GM12878 (cell line): ENCODE data around the gene CFHR4. TPM values are rescaled to one million over a fixed set of nuclear protein-coding genes. Genes with fewer than 3 reads are reported as not detected.

Experiments used
- ATAC-seq: fragments of 200-7000 bp; cut with Tn5 transposase; 3 replicates; pipeline ENCODE4 v1.9.1; 2020; ENCODE audit warnings: mild to moderate bottlenecking, moderate library complexity
- BruUV-seq: library from RNA; stranded (reverse); fragments of 400-500 nt; replicated peaks from 2 replicates; lab custom pipeline; 2021; lab: Mats Ljungman, UMichigan
- CTCF ChIA-PET: fragments of 300-600 bp; sonication (Branson Sonifier 250); formaldehyde crosslinking; extraction: SDS; loops from one replicate; lab custom pipeline; 2021; ENCODE audit warnings: inconsistent platforms; lab: Yijun Ruan, JAX
- POLR2A ChIA-PET: fragments of 350-600 bp; formaldehyde crosslinking; extraction: SDS; loops from one replicate; lab custom pipeline; 2021; ENCODE audit warnings: inconsistent platforms; lab: Charles Lee
- RAD21 ChIA-PET: fragments of 300-600 bp; sonication (Branson Sonifier 250); formaldehyde crosslinking; loops from one replicate; lab custom pipeline; 2023; ENCODE audit warnings: antibody characterized with exemption; ENCODE audit not compliant: unreplicated experiment; lab: Charles Lee
- SMC1A ChIA-PET: fragments of 300-600 bp; sonication (Branson Sonifier 250); formaldehyde crosslinking; loops from one replicate; lab custom pipeline; 2023; ENCODE audit not compliant: unreplicated experiment, uncharacterized antibody; lab: Charles Lee
- DNase-seq: peaks from one replicate; pipeline ENCODE4 v3.0.0-alpha.2; 2011; ENCODE audit warnings: low read depth, low spot score
- FAIRE-seq: peaks from 3 replicates; lab custom pipeline; 2011; peaks lifted over from hg19 to GRCh38; lab: Jason Lieb, UNC
- H2AFZ ChIP-seq: 2 replicates; pipeline ENCODE4 v1.6.0; 2011; ENCODE audit warnings: low read depth, low read length, control low read depth; ENCODE audit not compliant: control insufficient read depth
- H3K27ac ChIP-seq: 2 replicates; pipeline ENCODE4 v1.5.1; 2011; ENCODE audit warnings: control low read depth; ENCODE audit not compliant: control insufficient read depth, insufficient read depth
- H3K27me3 ChIP-seq, 2 experiments: replicated peaks in 1 of 2; 2 replicates each; pipeline versions ENCODE4 v1.6.0 to v1.6.1; 2011; ENCODE audit warnings: low read length in 1 of 2; ENCODE audit not compliant: control insufficient read depth in 2 of 2, insufficient read depth in 2 of 2
- H3K36me3 ChIP-seq, 2 experiments: 2 replicates each; pipeline ENCODE4 v1.5.1; 2011; ENCODE audit warnings: low read length in 1 of 2; ENCODE audit not compliant: control insufficient read depth in 2 of 2, insufficient read depth in 2 of 2
- H3K4me1 ChIP-seq: 2 replicates; pipeline ENCODE4 v1.6.1; 2011; ENCODE audit warnings: mild to moderate bottlenecking, low read length, moderate library complexity, mixed read lengths; ENCODE audit not compliant: control insufficient read depth, insufficient read depth
- H3K4me2 ChIP-seq: 2 replicates; pipeline ENCODE4 v1.6.0; 2011; ENCODE audit warnings: control low read depth; ENCODE audit not compliant: control insufficient read depth, insufficient read depth
- H3K4me3 ChIP-seq: fragments of 200-600 bp; sonication (generic); 2 replicates; pipeline ENCODE4 v1.5.1; 2016
- H3K79me2 ChIP-seq: 2 replicates; pipeline ENCODE4 v1.6.0; 2011; ENCODE audit warnings: low read length; ENCODE audit not compliant: control insufficient read depth, insufficient read depth
- H3K9ac ChIP-seq: 2 replicates; pipeline ENCODE4 v1.8.0; 2011; ENCODE audit warnings: low read length, control low read depth, mixed read lengths; ENCODE audit not compliant: control insufficient read depth, insufficient read depth
- H3K9me3 ChIP-seq: replicated peaks from 3 replicates; pipeline ENCODE4 v1.5.1; 2011; ENCODE audit warnings: mild to moderate bottlenecking, low read length; ENCODE audit not compliant: control insufficient read depth, insufficient read depth
- H4K20me1 ChIP-seq: 2 replicates; pipeline ENCODE4 v1.6.0; 2011; ENCODE audit not compliant: control insufficient read depth, insufficient read depth
- ATF7 ChIP-seq: fragments of 450-650 bp; IDR thresholded peaks from 2 replicates; pipeline ENCODE4 v1.6.1; 2016; ENCODE audit warnings: low read depth, mild to moderate bottlenecking
- BCL3 ChIP-seq: IDR thresholded peaks from 2 replicates; pipeline ENCODE4 v1.6.1; 2011; ENCODE audit warnings: borderline replicate concordance, low read depth, mild to moderate bottlenecking, moderate library complexity, low read length; ENCODE audit not compliant: insufficient read depth, poor library complexity, severe bottlenecking
- CBFB ChIP-seq: IDR thresholded peaks from 2 replicates; pipeline ENCODE4 v1.6.1; 2016; ENCODE audit warnings: antibody characterized with exemption, low read depth
- CEBPZ ChIP-seq: fragments of 150-350 bp; IDR thresholded peaks from 2 replicates; pipeline ENCODE4 v1.6.1; 2016; ENCODE audit warnings: low read depth, low read length
- CTCF ChIP-seq, 3 experiments: IDR thresholded peaks in 2 of 3; conservative IDR thresholded peaks in 1 of 3; 2 replicates each; pipeline ENCODE4 v1.5.1; 2011; ENCODE audit warnings: low read depth in 3 of 3, low read length in 3 of 3, mild to moderate bottlenecking in 3 of 3, control low read depth in 2 of 3, moderate library complexity in 2 of 3, inconsistent platforms in 1 of 3, mixed read lengths in 1 of 3; ENCODE audit not compliant: control insufficient read depth in 2 of 3, insufficient read depth in 1 of 3; ENCODE audit errors: extremely low read depth in 1 of 3
- EP300 ChIP-seq, 2 experiments: fragments of 150-350 bp in 1 of 2; IDR thresholded peaks; 2 replicates each; pipeline ENCODE4 v1.6.1; 2011 to 2012; ENCODE audit warnings: low read depth in 2 of 2, low read length in 2 of 2, borderline replicate concordance in 1 of 2, improper control_type of control experiment in 1 of 2, inconsistent platforms in 1 of 2; ENCODE audit not compliant: control insufficient read depth in 1 of 2
- HDAC2 ChIP-seq: fragments of 200-600 bp; sonication (generic); IDR thresholded peaks from 2 replicates; pipeline ENCODE4 v1.6.1; 2017
- NFYB ChIP-seq: IDR thresholded peaks from 2 replicates; pipeline ENCODE4 v1.6.1; 2011; ENCODE audit warnings: low read depth, mild to moderate bottlenecking, low read length, improper control_type of control experiment, moderate library complexity; ENCODE audit not compliant: insufficient read depth
- RAD51 ChIP-seq: fragments of 450-650 bp; IDR thresholded peaks from 2 replicates; pipeline ENCODE4 v1.6.1; 2016; ENCODE audit warnings: moderate library complexity, mild to moderate bottlenecking, inconsistent platforms
- RELA ChIP-seq: fragments of 450-650 bp; IDR thresholded peaks from 2 replicates; pipeline ENCODE4 v1.8.0; 2014; ENCODE audit warnings: borderline replicate concordance; ENCODE audit not compliant: partially characterized antibody
- SIN3A ChIP-seq: IDR thresholded peaks from 2 replicates; pipeline ENCODE4 v1.6.1; 2012; ENCODE audit warnings: low read depth, low read length, improper control_type of control experiment
- TAF1 ChIP-seq: IDR thresholded peaks from 2 replicates; pipeline ENCODE4 v1.6.1; 2011; ENCODE audit warnings: mild to moderate bottlenecking, low read depth, low read length, borderline replicate concordance
- ZNF24 ChIP-seq: fragments of 450-650 bp; IDR thresholded peaks from 2 replicates; pipeline ENCODE4 v1.6.1; 2017; ENCODE audit warnings: antibody characterized with exemption, mild to moderate bottlenecking
- WGBS: methylation state at CpG from one replicate; pipeline ENCODE4 v1.1.6; 2016; ENCODE audit warnings: low lambda C conversion rate; ENCODE audit not compliant: insufficient replicate concordance, insufficient coverage; ENCODE audit errors: missing lambda C conversion rate; 5-methylcytosine and 5-hydroxymethylcytosine counted together
- in situ Hi-C: fragments of 300-500 bp; cut with MboI; formaldehyde crosslinking; loops from 9 replicates; pipeline ENCODE4 v1.14.3; 2018; ENCODE audit warnings: mixed read lengths
- intact Hi-C: fragments of 100-400 bp; cut with micrococcal nuclease; formaldehyde crosslinking; loops from one replicate; pipeline ENCODE4 v1.14.2; 2022; ENCODE audit not compliant: unreplicated experiment
- polyA plus RNA-seq, 11 experiments: library from polyadenylated mRNA; depleted of rRNA in 4 of 11; unstranded in 6 of 11; stranded (reverse) in 5 of 11; fragments of >200 nt; fragmentation: Nextera tagmentation in 4 of 11; fragmentation: Illumina TruSeq in 1 of 11; extraction: Ambion mirVana in 4 of 11; extraction: Trizol in 1 of 11; gene quantifications; 1 replicate in 1 of 11; 2 replicates in 10 of 11; pipeline versions ENCODE4 v1.2.1 to v1.2.3, GENCODE V29; 2011 to 2016; ENCODE audit warnings: inconsistent platforms in 2 of 11, missing spikeins in 2 of 11, low read depth in 1 of 11
- total RNA-seq, 4 experiments: library from RNA; depleted of rRNA in 3 of 4; stranded (reverse); fragments of >200 nt in 3 of 4; fragmentation: Illumina TruSeq in 1 of 4; extraction: Trizol in 1 of 4; gene quantifications; 2 replicates each; pipeline versions ENCODE4 v1.2.1 to v1.2.3, GENCODE V29; 2013 to 2021

CFHR4 gene
- total and polyA plus RNA-seq, 10 of the 15 experiments (the other 5 are each of a cell fraction or from before 2014, with no cell fraction given): not detected

GRCh38 chr1:196866974-196867373, 20.9 kb upstream of the CFHR4 start:
- Histone ChIP-seq H3K27ac (no peak overlapping the region), H3K4me3 (no peak overlapping the region), H3K4me1 (no peaks in the 10 kb centered on the region), H3K4me2 (no peak overlapping the region), H3K36me3 (no peaks in the 10 kb centered on the region), H3K9ac (no peak overlapping the region), H4K20me1 (no peaks in the 10 kb centered on the region), H3K79me2 (no peaks in the 10 kb centered on the region), H3K27me3 (no peaks in the 10 kb centered on the region; a peak in 1 of 4 replicates), H2AFZ (no peak overlapping the region), H3K9me3 (no peaks in the 10 kb centered on the region)
- ChIA-PET RAD21 (no interaction called here), POLR2A (no interaction called here), SMC1A (interaction anchor here (0.6 kb wide), 1 partner anchor 41 kb away, joined by 3 read pairs; no protein-coding TSS in a partner anchor), CTCF (no interaction called here)
- TF ChIP-seq RAD51 (no peak), CEBPZ (no peak), NFYB (no peak), TAF1 (no peak), EP300 (IDR thresholded peaks at IDR 0.05; ENCODE audit: borderline replicate concordance in 1 of 2, control insufficient read depth in 1 of 2, low read depth in 2 of 2, low read length in 2 of 2) (no peak), ATF7 (no peak), ZNF24 (no peak), BCL3 (no peak), RELA (no peak), HDAC2 (no peak), CBFB (no peak), SIN3A (no peak), CTCF (IDR thresholded peaks at IDR 0.05 in 2 of 3, conservative IDR thresholded peaks at IDR 0.05 in 1 of 3; ENCODE audit: control insufficient read depth in 2 of 3, extremely low read depth in 1 of 3, insufficient read depth in 1 of 3, low read depth in 3 of 3, low read length in 3 of 3) (no peak)
- in situ Hi-C loops (no loop called here), intact Hi-C loops (no loop called here)
- no peak for FAIRE-seq
- WGBS: 0% methylated on average over 1 of the region's 1 CpG
- no peak for ATAC-seq
- BruUV-seq: no TSS peak
- no peak for DNase-seq
